Measurements from ENCODE around the gene DHRS13.

GRCh38 chr17:28941251-28941650, 38.4 kb upstream of the DHRS13 start:
- TF ChIP-seq, protein P1, sequence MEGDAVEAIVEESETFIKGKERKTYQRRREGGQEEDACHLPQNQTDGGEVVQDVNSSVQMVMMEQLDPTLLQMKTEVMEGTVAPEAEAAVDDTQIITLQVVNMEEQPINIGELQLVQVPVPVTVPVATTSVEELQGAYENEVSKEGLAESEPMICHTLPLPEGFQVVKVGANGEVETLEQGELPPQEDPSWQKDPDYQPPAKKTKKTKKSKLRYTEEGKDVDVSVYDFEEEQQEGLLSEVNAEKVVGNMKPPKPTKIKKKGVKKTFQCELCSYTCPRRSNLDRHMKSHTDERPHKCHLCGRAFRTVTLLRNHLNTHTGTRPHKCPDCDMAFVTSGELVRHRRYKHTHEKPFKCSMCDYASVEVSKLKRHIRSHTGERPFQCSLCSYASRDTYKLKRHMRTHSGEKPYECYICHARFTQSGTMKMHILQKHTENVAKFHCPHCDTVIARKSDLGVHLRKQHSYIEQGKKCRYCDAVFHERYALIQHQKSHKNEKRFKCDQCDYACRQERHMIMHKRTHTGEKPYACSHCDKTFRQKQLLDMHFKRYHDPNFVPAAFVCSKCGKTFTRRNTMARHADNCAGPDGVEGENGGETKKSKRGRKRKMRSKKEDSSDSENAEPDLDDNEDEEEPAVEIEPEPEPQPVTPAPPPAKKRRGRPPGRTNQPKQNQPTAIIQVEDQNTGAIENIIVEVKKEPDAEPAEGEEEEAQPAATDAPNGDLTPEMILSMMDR (IDR thresholded peaks at IDR 0.05) = no peak
- TF ChIP-seq POLR2A (IDR thresholded peaks at IDR 0.05) = no peak
